Middle frontal gyrus (tissue), 1 donor: ENCODE measurements around the gene PDS5B.
A peak's percentile ranks its signal among the peaks of the same experiment; 100 is the strongest.
"Not testable (repeated sequence)": the region's sequence is repeated elsewhere in the genome, so short reads cannot be mapped to it uniquely, and the experiment has no call there.

Source experiments
- DNase-seq: peaks from one replicate; pipeline ENCODE4 v3.0.0-alpha.2; 2015; ENCODE audit warnings: low spot score; ENCODE audit errors: extremely low spot score

Gene PDS5B

GRCh38 chr13:32586080-32586900, at the start of gene PDS5B:
TSS of gene PDS5B (plus strand) at chr13:32586452. CDS start at chr13:32648773, 62,321 bp downstream.
- DNase-seq: peak; percentile 91

GRCh38 chr13:32537580-32538142, 48.6 kb upstream of the PDS5B start:
- no peak for DNase-seq

- DNase-seq: no peak
Observed at GRCh38 chr13:32538143-32538620, 48.1 kb upstream of the PDS5B start.

- DNase-seq: peak; percentile 97
Observed at GRCh38 chr13:32538621-32539246, 47.5 kb upstream of the PDS5B start, which contains the start of gene N4BP2L2. TSS of gene N4BP2L2 (minus strand) at chr13:32538795. CDS start at chr13:32537027, 1,768 bp downstream.

- DNase-seq: no peak
Observed at GRCh38 chr13:32542221-32542620, 44.0 kb upstream of the PDS5B start.

DNA sequence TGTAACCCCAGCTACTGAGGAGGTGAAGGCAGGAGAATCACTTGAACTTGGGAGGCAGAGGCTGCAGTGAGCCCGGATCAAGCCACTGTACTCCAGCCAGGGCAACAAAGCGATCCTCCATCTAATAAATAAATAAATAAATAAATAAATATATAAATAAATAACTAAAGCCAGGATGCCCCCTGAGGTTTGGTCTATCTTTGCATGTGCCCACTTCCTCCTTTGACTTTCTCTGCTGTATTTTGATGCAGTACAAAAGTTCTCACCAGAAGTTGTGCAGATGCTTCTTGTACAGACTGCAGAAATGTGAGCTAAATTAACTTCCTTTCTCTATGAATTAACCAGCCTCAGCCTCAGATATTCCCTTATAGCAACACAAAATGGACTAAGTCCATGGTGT, 41.2 kb upstream of the PDS5B start:
- no peak for DNase-seq

DNA sequence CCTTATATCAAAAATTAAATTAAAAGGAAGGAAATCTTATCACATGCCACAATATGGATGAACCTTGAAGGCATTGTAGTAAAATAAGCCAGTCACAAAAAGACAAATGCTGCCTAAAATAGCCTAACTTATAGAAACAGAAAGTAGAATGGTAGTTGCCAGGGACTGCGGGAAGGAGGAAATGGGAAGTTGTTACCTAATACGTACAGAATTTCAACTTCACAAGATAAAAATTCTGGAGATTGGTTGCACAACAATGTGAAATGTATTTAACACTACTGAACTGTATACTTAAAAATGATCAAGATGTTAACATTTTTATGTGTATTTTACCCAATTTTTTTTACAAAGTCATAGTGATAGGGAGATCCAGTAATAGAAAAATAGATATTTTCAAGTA, 37.4 kb upstream of the PDS5B start:
- no peak for DNase-seq

DNA sequence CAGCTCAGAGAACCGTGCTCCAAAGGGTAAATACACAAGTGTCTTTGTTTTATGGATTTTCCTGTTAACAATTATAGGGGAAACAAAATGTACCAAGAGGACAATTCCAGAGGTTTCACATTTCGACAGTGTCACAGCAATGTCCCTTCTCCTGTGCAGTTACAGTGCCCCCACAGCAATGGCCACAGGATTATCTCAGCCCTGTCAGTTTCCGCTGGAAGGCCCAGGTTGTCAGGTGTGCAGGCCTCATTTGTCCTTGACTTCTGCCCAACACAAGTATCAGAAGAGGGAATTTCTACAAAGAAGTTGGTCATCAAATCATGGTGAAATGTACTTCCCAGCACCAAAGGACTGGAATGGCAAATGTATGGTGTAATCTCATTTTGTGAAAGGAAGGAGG, 36.5 kb upstream of the PDS5B start:
- DNase-seq: no peak

DNA sequence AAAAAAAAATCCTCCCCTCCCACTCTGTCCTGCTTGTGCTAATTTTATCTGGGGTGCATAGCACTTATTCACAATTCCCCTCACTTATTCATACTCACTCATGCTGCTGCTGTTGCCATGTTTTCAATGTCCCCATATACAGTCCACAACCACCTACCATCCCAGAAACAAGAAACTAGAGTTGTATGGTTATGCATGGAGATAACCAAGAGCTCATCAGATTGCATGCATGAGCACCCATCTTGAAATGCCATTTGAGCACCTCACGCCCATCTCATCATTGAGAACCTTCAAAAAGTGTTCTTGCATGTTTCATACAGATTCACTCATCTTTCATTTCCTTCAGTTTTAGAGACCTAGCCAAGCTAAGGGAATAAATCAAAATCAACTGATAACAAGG, 32.5 kb upstream of the PDS5B start:
- DNase-seq: no peak

DNA sequence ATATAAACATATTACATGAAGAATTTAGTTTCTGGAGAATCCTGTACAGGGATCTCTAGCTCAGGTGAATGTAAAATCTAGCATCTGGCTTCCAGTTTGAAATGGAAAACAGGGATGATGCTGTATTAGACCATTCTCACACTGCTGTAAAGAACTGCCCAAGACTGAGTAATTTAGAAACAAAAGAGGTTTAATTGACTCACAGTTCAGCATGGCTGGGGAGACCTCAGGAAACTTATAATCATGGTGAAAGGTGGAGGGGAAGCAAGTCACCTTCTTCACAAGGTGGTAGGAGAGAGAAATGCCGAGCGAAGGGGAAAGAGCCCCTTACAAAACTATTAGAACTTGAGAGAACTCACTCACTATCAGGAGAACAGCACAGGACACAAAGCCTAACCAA, 30.6 kb upstream of the PDS5B start:
- DNase-seq: no peak

DNA sequence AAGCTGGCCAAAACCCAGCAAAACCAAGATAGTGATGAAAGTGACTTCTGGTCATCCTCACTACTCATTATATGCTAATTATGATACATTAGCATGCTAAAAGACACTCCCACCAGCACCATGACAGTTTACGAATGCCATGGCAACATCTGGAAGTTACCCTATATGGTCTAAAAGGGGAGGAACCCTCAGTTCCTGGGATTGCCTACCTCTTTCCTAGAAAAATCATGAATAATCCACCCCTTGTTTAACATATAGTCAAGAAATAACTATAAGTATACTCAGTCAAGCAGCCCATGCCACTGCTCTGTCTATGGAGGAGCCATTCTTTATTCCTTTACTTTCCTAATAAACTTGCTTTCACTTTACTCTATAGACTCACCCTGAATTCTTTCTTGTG, 25.4 kb upstream of the PDS5B start:
- DNase-seq: not testable (repeated sequence)

GRCh38 chr13:32575687-32576086, 10.6 kb upstream of the PDS5B start:
- DNase-seq: not testable (repeated sequence)

DNA sequence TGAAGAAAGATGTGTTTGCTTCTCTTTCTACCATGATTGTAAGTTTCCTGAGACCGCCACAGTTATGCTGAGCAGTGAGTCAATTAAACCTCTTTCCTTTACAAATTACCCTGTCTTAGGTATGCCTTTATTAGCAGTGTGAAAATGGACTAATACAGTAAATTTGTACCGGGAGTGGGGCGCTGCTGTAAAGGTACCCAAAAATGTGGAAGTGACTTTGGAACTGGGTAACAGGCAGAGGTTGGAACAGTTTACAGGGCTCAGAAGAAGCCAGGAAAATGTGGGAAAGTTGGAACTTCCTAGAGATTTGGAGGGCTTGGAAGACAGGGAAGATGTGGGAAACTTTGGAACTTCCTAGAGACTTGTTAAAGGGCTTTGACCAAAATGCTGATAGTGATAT, 9.2 kb upstream of the PDS5B start:
- no peak for DNase-seq

GRCh38 chr13:32581177-32581786, 5.0 kb upstream of the PDS5B start:
- no peak for DNase-seq

- DNase-seq: no peak
Observed at GRCh38 chr13:32582281-32582680, 4.0 kb upstream of the PDS5B start.

- DNase-seq: no peak
Observed at GRCh38 chr13:32582991-32583390, 3.3 kb upstream of the PDS5B start.

DNA sequence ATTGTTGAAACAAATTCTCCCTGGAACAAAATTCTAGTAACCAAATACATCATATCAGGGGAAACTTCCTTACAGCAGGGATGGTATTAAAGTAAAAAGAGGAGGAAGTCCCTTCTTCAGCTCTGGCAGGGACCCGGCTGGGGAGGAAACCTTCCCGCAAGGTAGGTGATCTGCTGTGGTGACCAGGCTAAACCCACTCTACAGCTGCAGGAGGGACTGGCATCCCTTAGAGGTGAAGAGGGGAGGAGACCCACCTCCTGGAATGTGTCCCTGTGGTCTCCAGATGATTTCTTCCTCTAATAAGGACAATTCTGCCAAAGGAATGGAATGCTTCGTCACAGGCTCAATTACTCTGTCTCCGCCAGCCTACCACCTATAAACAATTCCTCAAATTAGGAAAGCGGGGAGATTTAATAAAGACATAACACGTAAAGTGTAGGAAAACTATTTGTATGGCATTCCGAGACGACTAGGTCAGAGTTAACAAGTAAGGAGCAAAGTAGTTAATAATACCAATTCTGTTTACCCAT, 637 bp upstream of the PDS5B start:
- DNase-seq: no peak

DNA sequence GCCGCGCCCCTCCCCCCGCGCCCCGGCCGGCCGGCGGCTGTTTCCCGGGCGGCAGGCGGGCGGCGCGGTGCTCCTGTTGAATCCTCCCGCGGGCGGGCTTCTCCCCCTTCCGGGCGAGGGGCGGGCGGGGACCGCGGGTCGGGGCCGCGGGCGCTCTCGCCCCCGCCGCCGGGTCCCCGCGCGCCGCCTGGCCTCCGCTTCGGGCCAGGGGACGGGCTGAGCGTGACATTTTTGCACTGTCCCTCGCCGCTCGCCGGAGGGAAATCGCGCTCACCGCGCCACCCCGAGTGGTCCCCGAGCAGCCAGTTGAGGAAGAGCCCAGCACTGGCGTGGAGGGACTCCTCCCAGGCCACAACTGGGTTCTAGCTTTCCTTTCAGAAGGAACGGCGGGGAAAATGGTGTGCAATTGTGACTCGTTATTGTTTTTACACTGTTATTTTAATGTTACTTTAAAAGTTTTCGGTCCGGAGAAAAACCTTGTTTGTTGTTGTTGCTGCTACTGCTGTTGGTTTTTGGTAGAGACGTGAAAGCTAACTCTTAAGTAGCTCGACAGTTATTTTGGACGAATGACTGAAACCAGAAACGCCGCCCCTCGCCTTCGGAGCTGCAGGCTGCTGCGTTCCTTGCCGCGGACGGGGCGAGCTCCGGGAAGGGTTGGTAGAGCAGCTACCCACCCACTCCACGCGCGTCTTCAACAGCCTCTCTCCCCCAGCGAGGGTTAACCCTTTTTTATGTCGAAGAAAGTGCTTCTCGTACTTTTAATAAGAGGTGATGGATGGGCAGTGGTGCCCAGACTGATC, 959 bp downstream of the PDS5B start:
- DNase-seq: no peak

DNA sequence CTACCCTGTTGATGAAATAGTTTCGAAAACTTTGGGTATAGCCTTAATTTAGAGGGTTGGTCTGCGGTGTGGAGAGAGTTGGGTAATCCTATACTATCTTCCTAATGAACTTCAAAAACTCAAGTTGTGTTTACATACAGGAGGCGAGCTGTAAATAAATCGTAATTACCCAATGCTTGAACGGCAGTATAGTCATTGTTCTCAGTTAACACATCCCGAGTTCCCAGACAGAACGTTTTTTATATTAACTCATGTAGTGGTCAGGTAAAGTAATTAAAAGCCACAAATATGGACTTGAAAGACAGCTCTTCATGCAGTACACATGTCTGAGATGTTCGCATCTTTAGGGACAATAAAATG, 1.5 kb downstream of the PDS5B start:
- no peak for DNase-seq

DNA sequence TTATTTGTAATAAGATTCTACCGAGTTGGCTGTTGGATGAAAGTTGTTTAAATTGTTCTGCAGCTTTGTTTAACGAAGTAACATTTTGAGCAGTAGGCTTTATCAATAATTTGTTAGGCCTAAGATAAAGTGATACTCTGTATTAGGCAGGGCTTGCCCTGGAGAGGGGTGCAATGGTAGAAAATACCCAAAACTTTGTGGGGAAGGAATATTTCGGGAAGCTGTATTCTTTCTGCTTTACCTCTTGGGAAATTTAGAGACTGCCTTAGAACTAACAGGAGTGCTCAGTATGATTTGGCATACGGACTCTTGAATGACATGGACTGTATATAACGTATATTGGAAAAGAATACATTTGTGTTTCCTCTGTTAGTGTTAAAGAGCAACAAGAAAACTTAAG, 2.5 kb downstream of the PDS5B start:
- no peak for DNase-seq

- no peak for DNase-seq
Observed at GRCh38 chr13:32589471-32589870, 3.2 kb downstream of the PDS5B start.
